Activated T-cell treated with anti-CD3 and anti-CD28 coated beads for 48 hours (primary cell): ENCODE measurements around the gene WNT8A.

Experiments
- DNase-seq: peaks from one replicate; pipeline ENCODE4 v3.0.0-alpha.2; 2020; ENCODE audit warnings: low read depth

WNT8A gene

GRCh38 chr5:138091685-138092084 lies 7.9 kb downstream of the WNT8A start:
- no peak for DNase-seq

- no peak for DNase-seq
These were observed 8.5 kb downstream of the WNT8A start for GRCh38 chr5:138092301-138092700.

GRCh38 chr5:138093036-138093435 lies 9.2 kb downstream of the WNT8A start:
- no peak for DNase-seq

DNA sequence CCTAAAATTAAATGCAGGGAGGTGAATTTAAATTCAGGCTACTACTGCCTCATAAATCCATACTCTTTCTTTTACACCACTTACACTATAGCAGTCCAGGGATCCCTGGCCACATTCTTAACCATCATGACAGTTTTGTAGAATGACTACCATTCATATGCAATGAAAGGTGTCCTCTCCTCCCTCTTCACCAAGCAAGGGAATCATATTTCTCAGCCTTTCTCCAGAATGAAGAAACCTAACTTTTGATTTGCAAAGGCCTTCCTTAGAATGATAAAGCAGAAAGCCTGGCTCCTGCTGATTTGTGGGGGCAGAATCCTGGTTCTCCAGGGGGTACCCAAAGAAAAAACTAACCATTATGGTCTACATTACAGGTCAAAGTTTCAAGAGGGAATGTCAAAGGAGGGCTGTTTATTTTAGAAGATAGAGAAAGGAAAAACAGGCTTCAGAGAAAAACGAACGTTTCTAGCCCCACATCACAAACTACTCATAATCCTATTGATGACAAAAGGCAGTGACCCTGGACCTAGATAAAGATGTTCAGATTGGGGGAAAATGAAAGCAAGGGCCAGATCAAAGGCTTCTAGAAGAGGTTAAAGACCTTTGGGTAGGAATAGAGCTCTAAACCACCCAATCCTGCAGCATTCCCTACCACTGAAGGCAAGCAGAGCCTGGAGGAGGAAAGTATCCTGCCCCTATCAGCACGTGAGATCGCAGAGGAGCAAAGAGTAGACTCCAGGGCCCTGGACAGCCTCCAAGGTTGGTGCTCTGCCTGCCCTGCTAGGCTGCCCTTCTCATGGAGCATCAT lies 11.5 kb downstream of the WNT8A start:
- DNase-seq: no peak

DNA sequence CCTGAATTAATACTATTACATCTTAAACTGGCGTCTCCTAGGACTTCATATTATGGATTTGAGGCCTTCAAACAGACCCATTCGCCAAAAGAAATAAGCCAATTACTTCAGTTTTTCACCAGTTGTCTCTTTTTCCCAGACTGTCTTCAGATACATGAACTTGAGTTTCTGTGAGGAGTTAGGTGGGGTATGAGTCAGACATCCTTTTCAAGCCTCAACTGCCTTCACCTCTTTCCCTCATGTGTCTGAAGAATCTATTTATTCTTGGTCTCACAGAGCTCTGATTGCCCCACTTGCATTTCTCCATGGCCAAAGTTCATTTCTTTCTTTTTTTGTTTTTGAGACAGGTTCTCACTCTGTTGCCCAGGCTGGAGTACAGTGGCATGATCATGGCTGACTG lies 12.5 kb downstream of the WNT8A start:
- DNase-seq: no peak

DNA sequence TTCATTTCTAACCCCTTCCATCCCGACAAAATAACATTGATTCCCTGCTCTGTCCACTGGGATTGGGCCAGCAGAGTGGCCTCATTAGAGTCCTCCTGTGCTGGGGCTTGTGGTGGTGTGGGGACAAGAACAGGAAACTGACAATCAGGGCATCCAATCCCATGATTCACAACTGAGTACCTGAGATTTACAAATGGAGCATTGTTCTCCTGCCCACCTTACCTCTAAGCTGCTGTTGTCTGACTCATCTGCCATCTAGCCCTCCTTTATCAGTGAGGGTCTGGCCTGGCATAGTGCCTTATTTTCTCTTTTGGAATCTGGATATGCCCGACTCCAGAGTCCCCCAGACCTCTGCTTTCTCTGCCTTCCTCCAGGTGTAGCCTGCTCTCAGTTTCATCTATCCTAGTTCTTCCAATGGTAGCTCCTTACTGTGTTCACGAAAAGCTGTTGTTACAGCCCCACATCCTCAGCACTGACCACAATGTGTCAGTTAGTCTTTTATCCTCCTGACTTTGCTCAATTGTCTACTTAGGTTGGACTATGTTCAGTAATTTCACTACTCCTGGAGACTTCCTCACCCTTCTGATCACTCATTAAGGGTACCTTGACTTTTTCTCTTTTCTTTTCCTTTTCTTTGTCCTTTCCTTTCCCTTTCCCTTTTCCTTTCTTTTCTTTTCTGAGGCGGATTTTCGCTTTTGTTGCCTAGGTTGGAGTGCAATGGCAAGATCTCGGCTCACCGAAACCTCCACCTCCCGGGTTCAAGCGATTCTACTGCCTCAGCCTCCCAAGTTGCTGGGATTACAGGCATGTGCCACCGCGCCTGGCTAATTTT lies 13.4 kb downstream of the WNT8A start:
- no peak for DNase-seq

DNA sequence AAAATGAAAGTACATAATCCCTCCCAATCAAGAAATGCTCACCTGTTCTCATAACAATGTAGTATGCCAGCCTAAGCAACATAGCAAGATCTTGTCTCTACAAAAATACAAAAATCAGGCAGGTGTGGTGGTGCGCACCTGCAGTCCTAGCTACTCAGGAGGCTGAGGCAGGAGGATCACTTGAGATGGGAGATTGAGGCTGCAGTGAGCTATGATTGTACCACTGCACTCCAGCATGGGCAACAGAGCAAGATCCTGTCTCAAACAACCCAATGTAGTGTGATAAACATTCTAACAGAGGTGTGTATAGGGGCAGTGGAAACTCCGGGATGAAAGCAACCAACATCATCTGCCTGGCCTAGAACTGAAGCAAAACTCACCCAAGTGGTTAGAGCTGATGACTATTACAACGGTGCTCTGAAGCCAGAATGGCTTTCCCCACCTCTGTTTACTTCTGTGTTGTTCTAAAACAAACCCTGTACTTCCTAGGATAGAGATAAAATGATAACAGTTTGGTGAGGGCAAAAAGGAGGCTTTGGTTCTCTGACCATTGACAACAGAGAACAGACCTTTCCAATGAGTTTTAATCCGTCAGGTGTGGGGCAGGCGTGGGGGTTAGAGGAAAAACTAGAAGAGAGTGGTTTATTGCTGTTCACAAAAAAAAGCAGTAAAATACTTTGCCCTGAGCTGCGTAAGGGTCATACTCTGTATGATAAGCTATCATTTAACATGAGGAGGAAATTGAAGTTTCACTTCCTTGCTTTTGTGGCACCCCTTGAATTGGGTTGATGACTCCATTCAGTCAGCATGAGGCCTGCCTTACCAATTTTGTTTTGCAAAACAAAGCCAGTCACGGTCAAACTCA lies 18.9 kb downstream of the WNT8A start:
- no peak for DNase-seq

GRCh38 chr5:138103319-138103637 lies 19.4 kb downstream of the WNT8A start:
- no peak for DNase-seq

- no peak for DNase-seq
These were observed 21.9 kb downstream of the WNT8A start for GRCh38 chr5:138105709-138106108.

- no peak for DNase-seq
These were observed 23.4 kb downstream of the WNT8A start for GRCh38 chr5:138107213-138107612.

- DNase-seq: no peak
These were observed 25.8 kb downstream of the WNT8A start for GRCh38 chr5:138109463-138110265.

DNA sequence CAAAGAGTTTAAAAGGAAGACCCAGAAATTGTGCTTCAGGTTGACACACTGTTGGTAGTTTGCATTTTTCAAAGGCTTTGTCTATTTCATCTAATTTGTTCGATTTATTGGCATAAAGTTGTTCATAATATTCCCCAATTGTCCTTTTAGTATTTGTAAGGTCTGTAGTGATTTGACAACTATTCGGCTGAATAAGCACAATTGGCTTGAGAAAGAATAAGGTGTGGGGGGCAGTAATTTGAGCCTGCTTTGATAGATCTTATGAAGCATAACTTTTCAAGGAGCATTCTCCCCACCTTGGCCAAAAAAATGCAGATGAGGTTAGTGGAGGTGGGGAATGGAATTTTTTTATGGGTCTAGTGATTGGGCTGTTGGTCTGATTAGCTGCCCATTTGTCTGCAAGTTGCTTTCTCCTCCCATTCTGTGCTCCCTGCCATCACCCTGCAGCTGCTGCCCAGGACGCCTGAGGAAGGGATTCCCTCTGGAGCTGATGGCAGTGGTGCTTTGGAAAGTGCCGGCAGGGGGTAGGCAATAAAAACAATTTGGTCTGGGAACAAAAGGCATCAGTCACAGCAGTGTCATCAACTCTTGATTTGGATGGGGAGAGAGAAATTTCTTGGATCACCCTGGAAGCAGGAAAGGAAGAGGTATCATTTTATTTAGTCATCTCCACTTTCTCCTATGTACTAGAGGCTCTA lies 26.6 kb downstream of the WNT8A start:
- no peak for DNase-seq

GRCh38 chr5:138111181-138111580 lies 27.3 kb downstream of the WNT8A start:
- DNase-seq: no peak

DNA sequence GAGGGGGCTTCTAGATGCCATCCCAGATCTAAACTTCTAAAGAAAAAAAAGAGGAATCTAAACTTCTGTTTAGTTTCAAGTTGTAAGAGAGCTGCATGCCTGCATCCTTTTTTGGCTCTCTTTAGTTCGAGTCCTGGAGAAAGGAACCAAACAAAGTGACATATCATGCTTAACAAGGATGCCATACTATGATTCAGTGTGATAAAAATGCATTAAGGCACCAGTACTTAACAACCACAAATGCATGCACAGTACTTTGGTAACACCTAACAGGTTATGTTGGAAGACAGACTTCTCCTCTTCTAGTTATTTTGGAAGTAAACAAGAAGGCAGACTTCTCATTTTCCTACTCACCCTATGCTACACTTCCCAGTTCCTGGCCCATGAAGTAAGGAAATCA lies 28.1 kb downstream of the WNT8A start:
- no peak for DNase-seq

- no peak for DNase-seq
These were observed 31.4 kb downstream of the WNT8A start for GRCh38 chr5:138115254-138115653.

- no peak for DNase-seq
These were observed 44.5 kb downstream of the WNT8A start for GRCh38 chr5:138128334-138128733.

DNA sequence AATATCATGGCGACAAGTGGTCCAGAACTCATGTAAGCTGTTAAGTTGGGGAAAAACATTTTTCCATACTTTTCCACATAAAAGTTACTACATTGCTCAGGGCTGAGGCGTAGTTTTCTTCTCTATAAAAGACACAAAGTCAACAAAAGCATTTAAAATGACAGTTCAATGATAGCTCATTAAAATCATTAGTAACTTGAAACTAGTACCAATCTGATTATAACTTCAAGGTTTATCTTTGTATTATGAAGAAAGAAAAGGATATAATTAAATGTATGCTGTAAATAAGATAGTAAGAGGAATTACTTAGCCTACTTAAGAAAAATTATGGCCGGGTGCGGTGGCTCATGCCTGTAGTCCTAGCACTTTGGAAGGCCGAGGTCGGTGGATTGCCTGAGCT lies 45.5 kb downstream of the WNT8A start:
- DNase-seq: no peak

- DNase-seq: no peak
These were observed 48.7 kb downstream of the WNT8A start for GRCh38 chr5:138132543-138132942.

GRCh38 chr5:138138949-138139780 lies 55.3 kb downstream of the WNT8A start, which contains the start of gene NME5:
Gene NME5, minus strand, starts transcription at chr5:138139428. Its CDS starts 648 bp downstream, at chr5:138138780.
- DNase-seq: no peak

GRCh38 chr5:138139781-138140090 lies 55.9 kb downstream of the WNT8A start:
- no peak for DNase-seq
